Stimulated activated CD4-positive, alpha-beta T cell treated with anti-CD3 and anti-CD28 coated beads, TNF-alpha, amount 100 ng/mL, for 48 hours (primary cell): ENCODE measurements around the gene ZFR2.
"Not testable (repeated sequence)": the region's sequence is repeated elsewhere in the genome, so short reads cannot be mapped to it uniquely, and the experiment has no call there.

Source experiments
- DNase-seq, 3 donors: peaks; one replicate each; pipeline ENCODE4 v3.0.0-alpha.2; 2020; ENCODE audit warnings: low read depth in 3 of 3

Gene ZFR2

GRCh38 chr19:3816148-3816547, 52.7 kb downstream of the ZFR2 start:
- not testable (repeated sequence) for DNase-seq

GRCh38 chr19:3814648-3815047, 54.2 kb downstream of the ZFR2 start:
- DNase-seq: no peak

- no peak for DNase-seq
Measured at GRCh38 chr19:3813473-3814392, 55.1 kb downstream of the ZFR2 start.

- no peak for DNase-seq
Measured at GRCh38 chr19:3810708-3811355, 58.0 kb downstream of the ZFR2 start.

- no peak for DNase-seq
Measured at GRCh38 chr19:3809881-3810707, 58.7 kb downstream of the ZFR2 start.

GRCh38 chr19:3808420-3809143, 60.3 kb downstream of the ZFR2 start:
- no peak for DNase-seq

- DNase-seq: no peak
Measured at GRCh38 chr19:3807574-3808354, 61.1 kb downstream of the ZFR2 start.

GRCh38 chr19:3807131-3807480, 61.7 kb downstream of the ZFR2 start:
- DNase-seq: no peak

- no peak for DNase-seq
Measured at GRCh38 chr19:3805859-3806258, 63.0 kb downstream of the ZFR2 start.

GRCh38 chr19:3804429-3804828, 64.4 kb downstream of the ZFR2 start:
- DNase-seq: no peak

- no peak for DNase-seq
Measured at GRCh38 chr19:3803986-3804385, 64.9 kb downstream of the ZFR2 start.

- DNase-seq: no peak
Measured at GRCh38 chr19:3803114-3803888, 65.5 kb downstream of the ZFR2 start.

- peak in 2 of 3 donors; percentile 27 to 54 for DNase-seq
Measured at GRCh38 chr19:3801412-3802096, 67.3 kb downstream of the ZFR2 start.

GRCh38 chr19:3800996-3801395, 67.8 kb downstream of the ZFR2 start:
- DNase-seq: no peak

- DNase-seq: no peak
Measured at GRCh38 chr19:3798137-3798536, 70.7 kb downstream of the ZFR2 start.

GRCh38 chr19:3796358-3796757, 72.5 kb downstream of the ZFR2 start:
- DNase-seq: no peak

- DNase-seq: no peak
Measured at GRCh38 chr19:3793799-3794198, 75.0 kb downstream of the ZFR2 start.

GRCh38 chr19:3792114-3792513, 76.7 kb downstream of the ZFR2 start:
- no peak for DNase-seq

- no peak for DNase-seq
Measured at GRCh38 chr19:3790941-3791340, 77.9 kb downstream of the ZFR2 start.
